Measurements from ENCODE around the gene PPP2R5D.
"Not testable (repeated sequence)": the region's sequence is repeated elsewhere in the genome, so short reads cannot be mapped to it uniquely, and the experiment has no call there.

- not testable (repeated sequence) for TF ChIP-seq CTCF (IDR thresholded peaks at IDR 0.05; ENCODE audit: low read depth, low read length, poor library complexity, severe bottlenecking); EZH2phosphoT487 (IDR thresholded peaks at IDR 0.05; ENCODE audit: borderline replicate concordance, low read length)
Measured at GRCh38 chr6:43041475-43041874, 57.1 kb downstream of the PPP2R5D start.

Measured in DOHH2 (cell line).